Spinal cord (tissue), 10 donors: ENCODE data around the gene CCDC8. TPM values are rescaled to one million over a fixed set of nuclear protein-coding genes. Genes with fewer than 3 reads are reported as not detected.

Source experiments
- DNase-seq, 6 donors: peaks; one replicate each; pipeline versions ENCODE4 v3.0.0 to v3.0.0-alpha.2; 2013 to 2015; ENCODE audit warnings: low spot score in 6 of 6, low read depth in 4 of 6
- H3K27ac ChIP-seq: one replicate; pipeline ENCODE4 v1.5.1; 2013; ENCODE audit warnings: low read depth, low read length, control low read depth
- H3K27me3 ChIP-seq: one replicate; pipeline ENCODE4 v1.6.1; 2013; ENCODE audit warnings: low read length; ENCODE audit not compliant: control insufficient read depth, insufficient read depth
- H3K36me3 ChIP-seq: one replicate; pipeline ENCODE4 v1.6.1; 2013; ENCODE audit warnings: low read length; ENCODE audit not compliant: control insufficient read depth, insufficient read depth
- H3K4me1 ChIP-seq: one replicate; pipeline ENCODE4 v1.6.1; 2013; ENCODE audit warnings: low read length; ENCODE audit not compliant: control insufficient read depth, insufficient read depth
- H3K4me3 ChIP-seq: one replicate; pipeline ENCODE4 v1.5.1; 2013; ENCODE audit warnings: low read depth, low read length, control low read depth
- H3K9me3 ChIP-seq: one replicate; pipeline ENCODE4 v1.6.1; 2013; ENCODE audit warnings: low read length; ENCODE audit not compliant: control insufficient read depth, insufficient read depth
- WGBS: methylation state at CpG from one replicate; pipeline ENCODE4 v1.1.5; 2013; ENCODE audit warnings: missing lambda C conversion rate; ENCODE audit not compliant: insufficient coverage; 5-methylcytosine and 5-hydroxymethylcytosine counted together
- long read RNA-seq, 4 donors: transcript quantifications; one replicate each; lab custom pipeline, GENCODE V29; 2026
- polyA plus RNA-seq, 2 donors: library from polyadenylated mRNA; unstranded; fragments of 120-200 nt; gene quantifications; one replicate each; pipeline ENCODE4 v1.2.1, GENCODE V29; 2013; ENCODE audit not compliant: insufficient read length in 2 of 2
- total RNA-seq, 2 donors: library from RNA; depleted of rRNA in 1 of 2; stranded (reverse); fragments of 120-200 nt in 1 of 2; fragments of >200 nt in 1 of 2; gene quantifications; one replicate each; pipeline versions ENCODE4 v1.2.3 to v1.2.4, GENCODE V29; 2013 to 2014
- donor health status: healthy.

The CCDC8 gene, protein sequence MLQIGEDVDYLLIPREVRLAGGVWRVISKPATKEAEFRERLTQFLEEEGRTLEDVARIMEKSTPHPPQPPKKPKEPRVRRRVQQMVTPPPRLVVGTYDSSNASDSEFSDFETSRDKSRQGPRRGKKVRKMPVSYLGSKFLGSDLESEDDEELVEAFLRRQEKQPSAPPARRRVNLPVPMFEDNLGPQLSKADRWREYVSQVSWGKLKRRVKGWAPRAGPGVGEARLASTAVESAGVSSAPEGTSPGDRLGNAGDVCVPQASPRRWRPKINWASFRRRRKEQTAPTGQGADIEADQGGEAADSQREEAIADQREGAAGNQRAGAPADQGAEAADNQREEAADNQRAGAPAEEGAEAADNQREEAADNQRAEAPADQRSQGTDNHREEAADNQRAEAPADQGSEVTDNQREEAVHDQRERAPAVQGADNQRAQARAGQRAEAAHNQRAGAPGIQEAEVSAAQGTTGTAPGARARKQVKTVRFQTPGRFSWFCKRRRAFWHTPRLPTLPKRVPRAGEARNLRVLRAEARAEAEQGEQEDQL
- total RNA-seq: 10 to 100 TPM; 16.6 to 37.9 TPM
- 10 to 100 TPM; 13.2 to 15.2 TPM for polyA plus RNA-seq
- long read RNA-seq, donor 1, transcript CCDC8-201 (1 exons, 3,186 nt): major isoform, 15 of 15 reads
- long read RNA-seq, donor 1, partial matches to known transcripts: 0 of 15 reads
- long read RNA-seq, donor 1, other reads (novel, unspliced or antisense): 0 of 15 reads
- long read RNA-seq, donor 2, transcript CCDC8-201 (1 exons, 3,186 nt): major isoform, 13 of 13 reads
- long read RNA-seq, donor 2, partial matches to known transcripts: 0 of 13 reads
- long read RNA-seq, donor 2, other reads (novel, unspliced or antisense): 0 of 13 reads
- long read RNA-seq, donor 3, transcript CCDC8-201 (1 exons, 3,186 nt): major isoform, 14 of 14 reads
- long read RNA-seq, donor 3, partial matches to known transcripts: 0 of 14 reads
- long read RNA-seq, donor 3, other reads (novel, unspliced or antisense): 0 of 14 reads
- long read RNA-seq, donor 4, transcript CCDC8-201 (1 exons, 3,186 nt): major isoform, 88 of 88 reads
- long read RNA-seq, donor 4, partial matches to known transcripts: 0 of 88 reads
- long read RNA-seq, donor 4, other reads (novel, unspliced or antisense): 0 of 88 reads

DNA sequence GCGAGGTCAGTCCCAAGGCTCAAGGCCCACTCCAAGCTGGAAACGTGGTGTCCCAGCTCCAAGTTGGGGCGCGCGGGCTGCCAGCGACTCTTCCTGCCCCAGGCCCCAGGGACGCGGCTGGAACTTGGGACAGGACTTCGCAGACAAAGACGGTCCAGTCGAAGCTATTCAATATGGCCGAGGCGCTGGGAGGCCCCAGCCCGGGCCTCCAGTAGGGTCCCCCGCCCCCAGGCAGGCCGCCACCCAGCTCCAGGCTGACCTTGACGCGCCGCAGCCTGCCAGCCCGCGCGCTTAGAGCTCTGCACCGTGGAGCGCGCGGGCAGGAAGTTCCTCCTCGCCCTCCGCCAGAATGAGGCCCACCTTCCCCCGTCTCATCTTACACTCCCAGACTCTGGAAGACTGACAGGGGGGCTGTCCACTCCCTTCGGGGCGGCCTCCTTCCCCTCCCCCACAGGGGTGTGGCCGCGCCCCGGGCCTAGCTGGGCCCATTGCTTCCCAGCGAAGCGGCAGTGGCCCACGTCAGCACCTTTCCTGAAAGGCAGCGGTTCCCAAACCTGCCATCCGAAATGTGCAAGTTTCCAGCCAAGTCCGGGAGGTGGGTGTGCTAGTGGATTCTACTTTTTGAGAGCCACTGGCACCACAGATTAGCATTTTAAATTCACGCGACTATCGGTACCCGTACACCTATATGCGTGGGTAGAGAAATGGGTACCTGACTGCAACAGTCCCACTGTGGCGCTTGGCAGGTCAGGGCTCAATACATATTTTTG lies at the start of gene CCDC8:
CCDC8 (minus strand) TSS at position 303 of the 770 bp plus-strand sequence. CDS start 754 bp downstream, outside the sequence.
- Histone ChIP-seq H3K27ac (peak within 1 kb of the TSS; percentile 84), H3K36me3 (peaks cover 9% of the 10 kb centered on the region), H3K9me3 (no peaks in the 10 kb centered on the region), H3K4me3 (peak within 1 kb of the TSS; percentile 75), H3K4me1 (peaks cover 68% of the 10 kb centered on the region), H3K27me3 (peaks cover 10% of the 10 kb centered on the region)
- 18% methylated on average over 44 of the region's 46 CpGs for WGBS
- DNase-seq: peak in 5 of 6 donors; percentile 69 to 95 (median 80)

DNA sequence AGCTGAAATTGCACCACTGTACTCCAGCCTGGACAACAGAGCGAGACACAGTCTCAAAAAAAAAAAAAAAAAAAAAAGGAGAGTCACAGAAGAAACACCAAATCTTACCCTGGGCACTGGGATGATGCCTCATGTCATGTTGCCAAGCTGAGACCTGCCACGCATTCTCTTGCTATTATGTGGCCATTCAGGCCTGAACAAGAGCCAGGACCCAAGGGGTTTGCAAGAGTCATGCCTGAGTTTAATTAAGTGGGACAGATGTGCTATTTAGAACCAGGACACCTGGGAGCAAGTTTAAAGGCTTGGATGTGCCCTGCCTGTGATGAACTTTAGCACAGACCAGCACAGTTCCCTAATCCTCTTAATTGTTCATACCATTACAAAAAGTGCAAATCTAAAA lies 48.2 kb upstream of the CCDC8 start:
- no peak overlapping the region for H3K4me3 ChIP-seq
- H3K9me3 ChIP-seq: no peaks in the 10 kb centered on the region
- no peak overlapping the region for H3K27ac ChIP-seq
- no peaks in the 10 kb centered on the region for H3K4me1 ChIP-seq
- H3K36me3 ChIP-seq: peaks cover 32% of the 10 kb centered on the region
- 57% methylated on average over 1 of the region's 2 CpGs for WGBS
- DNase-seq: no peak
- no peaks in the 10 kb centered on the region for H3K27me3 ChIP-seq

DNA sequence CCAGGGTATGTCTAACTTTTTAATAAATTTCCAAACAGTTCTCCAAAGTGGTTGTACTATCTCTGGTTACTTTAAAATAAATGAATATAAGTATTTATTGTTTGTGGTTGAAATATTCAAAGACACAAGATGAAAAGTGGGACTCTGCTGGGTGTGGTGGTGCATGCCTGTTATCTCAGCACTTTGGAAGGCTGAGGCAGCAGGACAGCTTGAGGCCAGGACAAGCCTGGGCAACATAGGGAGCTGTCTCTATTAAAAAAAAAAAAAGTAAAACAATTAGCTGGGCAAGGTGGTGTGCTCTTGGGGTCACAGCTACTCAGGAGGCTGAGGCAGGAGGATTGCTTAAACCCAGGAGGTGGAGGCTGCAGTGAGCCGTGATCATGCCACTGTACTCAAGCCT lies 47.6 kb upstream of the CCDC8 start:
- H3K9me3 ChIP-seq: no peaks in the 10 kb centered on the region
- 100% methylated on average over 1 of the region's 1 CpG for WGBS
- no peak overlapping the region for H3K27ac ChIP-seq

DNA sequence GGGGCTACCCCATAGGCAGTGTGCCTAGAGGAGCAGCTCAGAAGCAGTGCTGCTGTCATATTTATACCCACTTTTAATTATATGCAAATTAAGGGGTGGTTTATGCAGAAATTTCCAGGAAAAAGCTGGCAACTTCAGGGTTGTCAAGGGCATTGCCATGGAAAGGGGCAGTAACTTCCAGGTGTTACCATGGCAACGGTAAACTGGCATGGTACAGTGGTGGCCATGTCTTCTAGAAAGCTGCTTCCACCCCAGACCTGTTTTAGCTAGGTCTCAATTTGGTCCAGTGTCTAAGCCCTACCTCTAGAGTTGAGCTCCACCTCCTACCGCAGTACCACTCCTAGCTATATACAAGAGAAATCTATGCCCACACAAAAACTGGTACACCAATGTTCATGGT lies 46.7 kb upstream of the CCDC8 start:
- H3K4me1 ChIP-seq: no peaks in the 10 kb centered on the region
- peaks cover 23% of the 10 kb centered on the region for H3K36me3 ChIP-seq
- no peaks in the 10 kb centered on the region for H3K9me3 ChIP-seq
- no peak overlapping the region for H3K27ac ChIP-seq
- no peaks in the 10 kb centered on the region for H3K27me3 ChIP-seq
- DNase-seq: peak in 1 of 6 donors; percentile 42
- H3K4me3 ChIP-seq: no peak overlapping the region
- WGBS: 100% methylated on average over 1 of the region's 2 CpGs

More for the DNA sequence above, 47.6 kb upstream of the CCDC8 start:
- no peaks in the 10 kb centered on the region for H3K4me1 ChIP-seq
- H3K36me3 ChIP-seq: peaks cover 30% of the 10 kb centered on the region
- DNase-seq: no peak
- H3K4me3 ChIP-seq: no peak overlapping the region
- no peaks in the 10 kb centered on the region for H3K27me3 ChIP-seq

DNA sequence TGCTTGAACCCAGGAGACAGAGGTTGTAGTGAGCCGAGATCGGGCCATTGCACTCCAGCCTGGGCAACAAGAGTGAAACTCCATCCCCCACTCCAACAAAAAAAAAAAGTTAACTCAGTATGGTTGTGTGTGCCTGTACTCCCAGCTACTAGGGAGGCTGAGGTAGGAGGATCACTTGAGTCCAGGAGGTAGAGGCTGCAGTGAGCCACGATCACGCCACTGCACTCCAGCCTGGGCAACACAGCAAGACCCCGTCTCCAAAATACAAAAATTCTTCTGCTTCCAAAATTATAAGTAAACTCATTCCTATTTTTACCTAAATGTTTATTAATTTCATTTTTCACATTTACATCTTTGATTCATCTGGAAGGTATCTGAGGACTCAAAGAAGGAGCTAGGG lies 43.6 kb upstream of the CCDC8 start:
- H3K27me3 ChIP-seq: no peaks in the 10 kb centered on the region
- H3K4me1 ChIP-seq: no peaks in the 10 kb centered on the region
- WGBS: no CpG with 5 or more reads among the region's 5 CpGs
- peaks cover 10% of the 10 kb centered on the region for H3K36me3 ChIP-seq
- H3K9me3 ChIP-seq: no peaks in the 10 kb centered on the region
- no peak overlapping the region for H3K27ac ChIP-seq
- DNase-seq: no peak
- no peak overlapping the region for H3K4me3 ChIP-seq

DNA sequence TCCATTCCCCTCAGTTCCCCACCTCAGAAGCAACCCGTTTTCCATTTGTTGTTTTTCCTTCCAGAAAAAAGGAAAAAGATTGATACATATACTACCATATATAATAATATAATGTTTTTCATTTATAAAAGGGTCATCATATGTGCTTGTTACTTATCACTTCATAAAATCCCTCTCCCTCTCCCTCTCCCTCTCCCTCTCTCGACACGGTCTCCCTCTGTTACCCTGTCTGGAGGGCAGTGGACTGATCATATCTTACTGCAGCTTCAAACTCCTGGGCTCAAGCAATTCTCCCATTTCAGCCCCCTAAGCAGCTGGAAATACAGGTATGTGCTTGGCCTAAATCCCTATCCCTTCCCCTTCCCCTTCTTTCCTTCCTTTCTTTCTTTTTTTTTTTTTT lies 40.9 kb upstream of the CCDC8 start:
- peaks cover 3% of the 10 kb centered on the region for H3K4me1 ChIP-seq
- no peak overlapping the region for H3K27ac ChIP-seq
- no peak for DNase-seq
- H3K36me3 ChIP-seq: no peaks in the 10 kb centered on the region
- H3K4me3 ChIP-seq: no peak overlapping the region
- WGBS: no CpG with 5 or more reads among the region's 3 CpGs
- no peaks in the 10 kb centered on the region for H3K9me3 ChIP-seq
- no peaks in the 10 kb centered on the region for H3K27me3 ChIP-seq

DNA sequence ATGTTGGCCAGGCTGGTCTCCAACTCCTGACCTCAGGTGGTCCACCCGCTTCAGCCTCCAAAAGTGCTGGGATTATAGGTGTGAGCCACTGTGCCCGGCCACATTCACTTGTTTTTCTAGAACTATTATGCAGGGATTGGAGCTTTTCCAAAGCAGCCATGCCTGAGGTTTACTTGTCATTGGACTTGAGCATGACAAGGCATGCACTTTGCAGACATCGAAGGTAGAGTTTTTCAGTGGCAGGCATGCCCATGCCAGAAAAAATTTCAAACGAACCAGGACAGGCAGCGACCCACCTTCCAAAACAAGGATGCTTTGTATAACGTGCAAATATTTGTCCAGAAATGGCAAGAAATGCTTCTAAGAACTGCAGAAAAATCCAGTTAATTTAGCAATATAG lies 40.3 kb upstream of the CCDC8 start:
- H3K9me3 ChIP-seq: no peaks in the 10 kb centered on the region
- no peaks in the 10 kb centered on the region for H3K36me3 ChIP-seq
- H3K27ac ChIP-seq: no peak overlapping the region
- H3K4me3 ChIP-seq: no peak overlapping the region
- peaks cover 3% of the 10 kb centered on the region for H3K4me1 ChIP-seq
- no peaks in the 10 kb centered on the region for H3K27me3 ChIP-seq
- no peak for DNase-seq
- WGBS: 88% methylated on average over 4 of the region's 6 CpGs

DNA sequence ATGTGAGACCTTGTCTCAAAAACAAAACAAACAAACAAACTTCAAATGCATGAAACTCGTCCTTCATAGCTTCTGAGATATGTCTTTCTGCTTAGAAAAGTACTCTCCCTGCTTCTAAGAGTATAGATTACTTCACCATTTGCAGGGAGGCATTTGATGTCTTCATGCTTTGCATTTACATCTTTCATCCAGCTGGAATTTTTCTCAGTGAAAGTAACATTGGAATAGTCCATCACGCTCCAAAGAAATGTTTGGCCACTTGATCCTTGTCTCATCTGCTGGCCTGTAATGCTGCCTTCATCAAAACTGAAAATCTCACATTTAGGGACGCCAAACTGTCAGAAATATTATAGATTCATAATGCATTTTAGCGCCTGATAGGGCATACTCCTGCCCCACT lies 38.8 kb upstream of the CCDC8 start:
- Histone ChIP-seq H3K27ac (no peak overlapping the region), H3K4me1 (peaks cover 3% of the 10 kb centered on the region), H3K4me3 (no peak overlapping the region), H3K27me3 (no peaks in the 10 kb centered on the region), H3K9me3 (no peaks in the 10 kb centered on the region), H3K36me3 (no peaks in the 10 kb centered on the region)
- WGBS: 36% methylated on average over 2 of the region's 4 CpGs
- no peak for DNase-seq

DNA sequence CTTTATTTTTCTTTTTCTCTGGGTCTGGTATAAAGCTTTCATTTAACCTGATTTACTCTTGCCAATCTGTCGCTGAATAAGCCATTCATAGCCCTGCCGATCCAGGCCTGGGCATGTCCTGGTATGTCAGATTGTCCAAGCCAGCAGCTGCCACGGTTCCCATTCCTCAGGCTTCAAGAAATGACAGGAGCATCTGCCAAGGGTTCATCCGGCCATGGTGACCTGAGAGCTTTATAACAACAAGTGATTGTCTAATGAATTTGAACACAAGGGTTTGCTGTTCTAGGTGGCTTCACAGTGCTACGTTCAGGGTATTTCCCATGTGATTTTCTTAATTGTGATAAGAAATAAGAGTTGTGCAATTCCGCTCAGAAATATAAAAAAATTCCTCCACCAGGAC lies 38.0 kb upstream of the CCDC8 start:
- DNase-seq: peak in 2 of 6 donors; percentile 43 to 57
- Histone ChIP-seq H3K27me3 (no peaks in the 10 kb centered on the region), H3K9me3 (no peaks in the 10 kb centered on the region), H3K27ac (no peak overlapping the region), H3K4me3 (no peak overlapping the region), H3K36me3 (no peaks in the 10 kb centered on the region), H3K4me1 (peaks cover 3% of the 10 kb centered on the region)
- 34% methylated on average over 4 of the region's 6 CpGs for WGBS
